HG02885 (cell line): ENCODE results near the gene TSTD2.

ENCODE experiments used
- ATAC-seq: cut with Tn5 transposase; IDR thresholded peaks from one replicate; pipeline ENCODE4 v1.9.1; 2021; ENCODE audit warnings: mild to moderate bottlenecking; ENCODE audit not compliant: unreplicated experiment, poor library complexity

The TSTD2 gene

DNA sequence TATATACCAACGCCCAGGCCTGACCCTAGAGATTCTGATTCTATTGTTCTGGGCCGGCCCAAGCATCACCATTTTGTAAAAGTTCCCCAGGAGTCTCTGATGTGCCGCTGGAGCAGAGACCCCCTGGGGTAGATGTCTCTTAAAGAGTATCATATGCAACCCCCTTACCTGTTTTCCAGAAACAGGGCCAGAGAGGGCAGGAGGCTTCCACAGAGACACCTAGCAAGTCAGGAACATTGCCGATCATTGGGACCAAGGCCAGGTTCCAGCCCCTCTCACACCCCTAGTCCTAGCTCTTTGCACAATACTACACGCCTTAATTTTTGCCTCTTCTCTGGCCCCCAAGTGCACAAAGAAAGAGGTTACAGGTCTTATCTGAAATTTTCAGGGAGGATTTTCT lies 67.9 kb downstream of the TSTD2 start:
- no peak for ATAC-seq

DNA sequence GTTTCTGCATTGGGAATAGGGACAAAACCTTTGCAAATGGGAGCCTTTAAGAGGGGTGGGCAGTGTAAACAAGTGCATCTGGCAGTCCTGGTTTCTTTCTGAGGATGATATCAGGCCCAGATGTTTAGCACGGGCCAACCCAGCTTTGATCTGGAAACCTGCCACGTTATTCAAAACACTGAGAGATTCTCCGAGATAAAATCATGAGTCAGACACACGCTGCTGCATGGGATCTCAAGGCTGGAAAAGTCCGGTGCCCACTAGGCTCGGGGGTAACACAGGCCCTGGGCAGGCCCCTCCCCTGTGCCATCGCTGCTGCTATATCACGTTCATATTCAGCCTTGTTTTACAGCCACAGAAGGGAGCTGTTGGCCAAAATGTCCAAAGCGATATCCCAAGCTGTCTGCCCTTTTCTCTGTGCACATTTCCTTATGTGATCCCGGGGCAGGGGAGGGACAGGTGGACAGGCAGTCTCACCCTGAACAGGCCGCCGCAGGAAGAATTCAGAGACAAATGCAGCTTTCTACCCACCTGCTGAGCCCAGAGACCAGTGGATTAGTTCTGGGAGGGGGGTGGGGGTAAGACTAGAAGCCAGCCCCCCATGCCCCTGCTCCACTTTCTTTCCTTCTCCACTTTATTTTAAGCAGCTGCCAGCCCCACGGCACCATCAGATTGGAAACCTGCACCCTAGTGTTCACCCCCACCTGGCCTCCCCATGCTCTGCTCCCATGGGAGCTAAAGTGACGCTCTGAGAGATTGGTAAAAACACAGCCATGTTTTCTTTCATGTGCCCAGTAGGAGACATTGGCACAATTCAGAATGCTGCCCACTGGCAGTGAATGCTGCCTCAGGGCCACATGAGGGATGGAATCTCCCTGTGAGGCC lies 68.6 kb downstream of the TSTD2 start:
- ATAC-seq = no peak

- ATAC-seq = no peak
These were observed 69.6 kb downstream of the TSTD2 start for GRCh38 chr9:97563458-97564135.

GRCh38 chr9:97562542-97562941 lies 70.6 kb downstream of the TSTD2 start:
- ATAC-seq = no peak

GRCh38 chr9:97561501-97561900 lies 71.7 kb downstream of the TSTD2 start:
- no peak for ATAC-seq

GRCh38 chr9:97560851-97561250 lies 72.3 kb downstream of the TSTD2 start:
- ATAC-seq = no peak

DNA sequence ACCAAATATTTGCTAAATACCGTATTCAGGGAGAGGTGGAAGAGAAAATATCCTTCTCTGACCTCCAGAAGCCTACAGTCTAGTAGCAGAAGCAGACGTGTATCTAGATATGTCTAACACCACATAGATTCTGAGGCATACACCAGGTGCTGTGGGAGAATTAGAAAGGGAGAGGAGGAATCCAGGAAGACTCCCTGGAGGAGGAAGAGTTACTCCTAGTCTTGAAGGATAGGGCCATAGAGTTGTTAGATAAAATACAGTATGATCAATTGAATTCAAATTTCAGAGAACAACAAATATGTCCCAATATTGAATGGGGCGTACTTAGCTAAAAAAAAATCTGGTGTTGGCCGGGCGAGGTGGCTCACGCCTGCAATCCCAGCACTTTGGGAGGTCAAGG lies 73.0 kb downstream of the TSTD2 start:
- ATAC-seq = no peak

DNA sequence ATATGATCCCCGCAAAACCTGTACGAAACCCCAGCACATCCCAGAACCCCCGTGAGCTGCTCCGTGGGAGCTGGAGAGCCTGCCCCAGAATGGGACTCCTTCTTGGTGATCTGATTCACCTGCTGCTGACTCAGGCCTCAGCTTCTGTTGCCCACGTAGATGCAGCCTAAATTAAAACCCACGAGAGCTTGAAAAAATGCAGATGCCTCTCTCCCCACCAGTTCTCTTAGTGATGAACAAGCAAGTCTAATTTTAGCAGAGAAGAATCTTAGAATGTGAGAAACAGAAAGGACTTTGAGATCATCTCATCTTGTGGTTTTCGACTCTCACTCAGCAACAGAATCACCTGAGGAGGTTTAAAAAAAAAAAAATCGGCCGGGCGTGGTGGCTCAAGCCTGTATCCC lies 74.1 kb downstream of the TSTD2 start:
- ATAC-seq = peak; percentile 89

- ATAC-seq = peak; percentile 18
These were observed 74.5 kb downstream of the TSTD2 start for GRCh38 chr9:97558701-97559101.

GRCh38 chr9:97557606-97558095 lies 75.5 kb downstream of the TSTD2 start:
- ATAC-seq = no peak

- ATAC-seq = no peak
These were observed 76.2 kb downstream of the TSTD2 start for GRCh38 chr9:97556721-97557605.

GRCh38 chr9:97556036-97556720 lies 77.0 kb downstream of the TSTD2 start:
- ATAC-seq = no peak

DNA sequence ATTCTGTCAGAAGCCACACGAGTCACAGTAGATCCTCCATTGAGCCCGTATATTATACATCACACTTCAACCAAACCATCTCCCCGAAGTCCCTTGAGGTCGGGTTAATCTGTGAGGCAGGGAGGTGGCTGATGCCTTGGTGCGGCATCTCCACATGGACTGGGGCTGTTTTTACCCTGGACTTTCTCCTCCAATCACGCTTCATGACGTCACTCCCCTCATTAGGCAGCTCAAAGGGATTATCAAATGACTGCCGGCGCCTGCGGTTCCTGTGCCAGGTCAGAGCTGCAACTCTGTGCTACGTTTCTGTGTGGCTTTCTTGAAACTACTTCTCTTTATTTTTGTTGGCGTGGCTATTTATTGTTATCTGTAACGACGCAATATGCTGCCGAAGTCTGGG lies 78.0 kb downstream of the TSTD2 start:
- no peak for ATAC-seq

DNA sequence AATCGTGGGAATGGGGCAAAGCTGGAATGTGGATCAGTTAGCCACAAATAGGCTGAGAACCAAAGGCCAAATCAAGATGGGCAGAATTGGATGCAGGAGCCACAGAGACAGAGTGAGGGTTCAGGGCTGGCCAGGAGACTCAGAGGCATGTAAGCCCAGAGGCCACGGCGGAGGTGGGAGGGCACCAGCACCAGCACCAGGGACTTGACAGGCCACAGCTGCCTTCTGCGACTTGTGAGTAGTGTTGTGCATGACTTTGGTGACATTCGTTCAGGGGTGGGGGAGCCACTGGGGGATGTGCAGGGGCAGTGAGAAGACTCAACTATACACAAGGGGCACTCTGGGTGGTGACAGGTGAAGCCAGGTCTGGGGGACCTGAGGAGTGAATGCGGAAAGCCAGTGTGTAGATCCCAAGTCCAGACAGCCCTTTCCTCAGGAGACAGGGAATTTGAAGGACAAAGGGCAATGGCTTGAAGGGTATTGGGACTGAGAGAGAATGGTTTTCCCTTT lies 78.5 kb downstream of the TSTD2 start:
- no peak for ATAC-seq

- ATAC-seq = no peak
These were observed 79.3 kb downstream of the TSTD2 start for GRCh38 chr9:97553841-97554240.

- ATAC-seq = no peak
These were observed 80.0 kb downstream of the TSTD2 start for GRCh38 chr9:97553141-97553540.

- ATAC-seq = no peak
These were observed 81.9 kb downstream of the TSTD2 start for GRCh38 chr9:97551308-97551707.

GRCh38 chr9:97550386-97550785 lies 82.8 kb downstream of the TSTD2 start:
- ATAC-seq = no peak
